AG09319 (cell line): ENCODE measurements around the gene POLR1G.
A peak's percentile ranks its signal among the peaks of the same experiment; 100 is the strongest.

Experiments
- DNase-seq: peaks from one replicate; pipeline ENCODE4 v3.0.0-alpha.2; 2010; ENCODE audit warnings: low read depth; ENCODE audit errors: extremely low read depth
- TF ChIP-seq, protein P1 (sequence below): IDR thresholded peaks from 2 replicates; pipeline ENCODE4 v1.5.1; 2011; ENCODE audit warnings: low read depth, mild to moderate bottlenecking, inconsistent platforms, low read length, moderate library complexity

POLR1G gene

DNA sequence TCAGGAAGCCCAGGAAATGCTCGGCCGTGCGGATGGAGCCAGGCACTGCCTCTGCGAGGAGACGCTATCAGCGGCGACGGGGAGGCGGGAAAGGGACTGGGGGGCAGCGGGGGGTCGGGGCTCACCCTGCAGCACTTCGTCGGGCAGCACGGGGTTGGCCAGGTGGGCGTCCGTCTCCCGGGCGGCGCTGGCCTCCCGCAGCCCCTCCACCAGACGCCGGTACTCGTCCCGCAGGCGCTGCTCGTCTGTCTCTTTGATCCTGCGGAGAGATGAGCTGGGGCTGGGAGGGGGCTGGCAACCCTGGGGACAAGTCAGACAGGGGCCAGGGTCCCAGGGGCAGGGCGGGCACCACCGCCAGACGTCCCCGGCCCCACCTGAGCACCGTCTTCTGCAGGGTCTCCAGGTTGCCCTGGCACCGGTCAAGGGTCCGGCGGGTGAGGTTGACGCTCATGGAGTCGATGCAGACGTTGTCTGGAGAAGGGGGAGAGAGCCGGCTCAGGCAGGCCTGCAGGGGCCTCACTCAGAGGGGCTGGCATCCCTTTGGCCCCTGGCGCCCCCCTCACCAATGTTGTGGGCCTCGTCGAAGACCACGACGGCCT, 42.5 kb upstream of the POLR1G start:
- no peak for DNase-seq
- TF ChIP-seq, protein P1, sequence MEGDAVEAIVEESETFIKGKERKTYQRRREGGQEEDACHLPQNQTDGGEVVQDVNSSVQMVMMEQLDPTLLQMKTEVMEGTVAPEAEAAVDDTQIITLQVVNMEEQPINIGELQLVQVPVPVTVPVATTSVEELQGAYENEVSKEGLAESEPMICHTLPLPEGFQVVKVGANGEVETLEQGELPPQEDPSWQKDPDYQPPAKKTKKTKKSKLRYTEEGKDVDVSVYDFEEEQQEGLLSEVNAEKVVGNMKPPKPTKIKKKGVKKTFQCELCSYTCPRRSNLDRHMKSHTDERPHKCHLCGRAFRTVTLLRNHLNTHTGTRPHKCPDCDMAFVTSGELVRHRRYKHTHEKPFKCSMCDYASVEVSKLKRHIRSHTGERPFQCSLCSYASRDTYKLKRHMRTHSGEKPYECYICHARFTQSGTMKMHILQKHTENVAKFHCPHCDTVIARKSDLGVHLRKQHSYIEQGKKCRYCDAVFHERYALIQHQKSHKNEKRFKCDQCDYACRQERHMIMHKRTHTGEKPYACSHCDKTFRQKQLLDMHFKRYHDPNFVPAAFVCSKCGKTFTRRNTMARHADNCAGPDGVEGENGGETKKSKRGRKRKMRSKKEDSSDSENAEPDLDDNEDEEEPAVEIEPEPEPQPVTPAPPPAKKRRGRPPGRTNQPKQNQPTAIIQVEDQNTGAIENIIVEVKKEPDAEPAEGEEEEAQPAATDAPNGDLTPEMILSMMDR = no peak

DNA sequence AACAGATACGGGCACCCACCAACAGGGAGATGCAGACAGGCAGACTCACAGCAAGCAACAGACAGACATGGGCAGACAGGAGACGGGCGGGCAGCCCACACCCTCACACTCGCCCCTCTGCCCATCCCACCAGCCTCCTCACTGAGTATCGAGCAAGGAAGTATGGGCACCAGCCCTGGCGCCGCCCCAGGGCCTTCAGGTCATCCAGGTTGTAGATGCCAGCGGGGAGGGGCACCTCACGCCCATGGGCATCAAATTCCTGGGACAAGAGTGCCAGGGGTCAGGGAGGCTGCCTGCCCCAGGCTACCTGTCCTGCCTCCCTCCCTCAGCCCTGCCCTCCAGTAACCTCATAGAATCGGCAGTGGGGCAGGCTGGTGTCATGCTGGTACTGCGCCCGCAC, 41.7 kb upstream of the POLR1G start:
- TF ChIP-seq, protein P1 = no peak
- DNase-seq = no peak

GRCh38 chr19:45368127-45368526, 38.3 kb upstream of the POLR1G start:
- TF ChIP-seq, protein P1 = no peak

DNA sequence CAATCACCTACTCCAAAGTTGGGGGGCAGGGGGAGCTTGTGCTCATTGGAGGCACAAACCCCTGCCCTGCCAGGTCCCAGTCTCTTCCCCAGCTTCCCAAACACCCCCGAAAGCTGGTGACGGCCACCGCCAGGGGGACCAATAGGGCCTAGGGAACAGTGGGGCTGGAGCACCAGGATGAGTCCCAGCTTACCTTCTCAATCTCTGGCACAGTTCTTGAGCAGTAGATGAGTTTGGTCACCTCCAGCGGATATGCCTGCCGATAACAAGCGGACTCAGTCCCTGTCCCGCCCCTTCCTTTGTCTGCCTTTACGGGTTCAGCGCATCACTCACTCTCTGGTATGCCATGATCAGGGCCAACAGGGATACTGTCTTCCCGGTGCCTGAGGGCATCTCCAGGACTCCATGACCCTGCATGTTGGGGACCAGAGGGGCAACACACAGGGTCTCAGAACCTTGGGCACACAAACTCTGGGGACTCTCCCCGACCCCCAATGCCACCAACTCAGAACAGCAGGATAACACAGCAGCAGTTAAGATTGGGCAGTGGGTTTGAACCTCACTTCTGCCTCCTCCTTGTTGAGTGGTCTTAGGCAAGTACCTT, 37.6 kb upstream of the POLR1G start:
- TF ChIP-seq, protein P1 = no peak
- DNase-seq = no peak

More at GRCh38 chr19:45368127-45368526, 38.3 kb upstream of the POLR1G start:
- no peak for DNase-seq

DNA sequence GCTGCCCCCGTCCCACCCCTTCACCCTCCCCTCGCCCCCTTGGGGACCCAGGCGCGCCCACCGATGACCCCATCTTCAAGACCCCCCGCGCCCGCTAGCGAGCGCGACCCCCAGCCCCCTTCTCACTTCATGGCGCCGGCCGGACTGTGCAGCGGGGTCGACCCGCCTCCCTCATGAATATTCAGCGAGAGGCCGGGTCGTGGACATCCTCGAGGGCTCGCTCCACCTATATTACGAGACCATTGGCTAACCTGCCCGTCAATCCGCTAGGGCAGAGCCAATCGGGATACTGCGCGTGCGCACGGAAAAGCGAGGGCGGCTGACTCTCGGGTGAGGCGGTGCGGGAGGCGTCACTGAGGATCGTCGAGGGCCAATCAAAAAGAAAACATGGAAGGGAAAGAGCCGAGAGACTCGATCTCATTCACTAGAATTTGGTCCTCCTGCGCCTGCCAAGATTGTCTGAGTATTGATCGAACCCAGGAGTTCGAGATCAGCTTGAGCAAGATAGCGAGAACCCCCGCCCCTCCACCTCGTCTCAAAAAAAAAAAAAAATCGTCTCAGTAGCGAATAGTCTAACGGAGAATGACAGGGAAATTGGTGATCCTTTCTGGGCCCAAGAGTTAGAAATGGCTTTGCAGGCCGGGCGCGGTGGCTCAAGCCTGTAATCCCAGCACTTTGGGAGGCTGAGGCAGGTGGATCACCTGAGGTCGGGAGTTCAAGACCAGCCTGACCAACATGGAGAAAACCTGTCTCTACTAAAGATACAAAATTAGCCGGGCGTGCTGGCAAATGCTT, 35.8 kb upstream of the POLR1G start, which contains the start of gene ERCC2:
Gene ERCC2, minus strand, starts transcription at position 164 of the 795 bp plus-strand sequence. Its CDS starts 33 bp downstream, at position 131.
- TF ChIP-seq, protein P1 = no peak
- DNase-seq = peak; percentile 99

DNA sequence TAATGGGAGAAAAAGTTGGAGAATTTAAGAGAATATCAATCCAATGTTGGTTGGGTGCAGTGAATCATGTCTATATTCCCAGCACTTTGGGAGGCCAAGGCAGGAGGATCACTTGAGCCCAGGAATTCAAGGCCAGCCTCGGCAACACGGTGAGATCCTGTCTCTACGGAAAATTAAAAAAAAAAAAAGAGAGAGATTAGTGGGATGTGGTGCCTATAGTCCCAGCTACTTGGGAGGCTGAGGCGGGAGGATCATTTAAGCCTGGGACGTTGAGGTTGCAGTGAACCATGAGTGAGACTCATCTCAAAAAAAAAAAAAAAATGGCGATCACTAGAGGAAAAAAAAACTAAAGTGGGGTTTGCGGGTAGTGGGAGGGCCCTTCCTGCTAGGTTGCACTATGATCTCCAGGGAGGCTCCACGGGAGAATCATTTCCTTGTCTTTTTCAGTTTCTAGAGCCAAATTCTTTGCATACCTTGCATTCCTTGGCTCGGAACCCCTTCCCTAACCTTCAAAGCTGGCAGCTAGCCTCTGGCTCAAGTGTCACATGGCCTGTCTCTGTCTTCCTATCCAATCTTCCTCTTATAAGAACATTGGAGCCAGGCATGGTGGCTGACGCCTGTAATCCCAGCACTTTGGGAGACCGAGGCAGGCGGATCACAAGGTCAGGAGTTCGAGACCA, 30.3 kb upstream of the POLR1G start:
- TF ChIP-seq, protein P1 = no peak
- peak; percentile 82 for DNase-seq
